ENCODE data around the gene DNAJC2.
"Not testable (repeated sequence)": the region's sequence is repeated elsewhere in the genome, so short reads cannot be mapped to it uniquely, and the experiment has no call there.

The DNAJC2 gene

GRCh38 chr7:103343332-103343731 is 1.2 kb downstream of the DNAJC2 start:
- DNase-seq (ENCODE audit: low read depth in 2 of 2) = no peak

- DNase-seq (ENCODE audit: low read depth in 2 of 2) = no peak
These were observed 3.1 kb downstream of the DNAJC2 start for GRCh38 chr7:103341466-103341865.

- DNase-seq (ENCODE audit: low read depth in 2 of 2) = no peak
These were observed 5.7 kb downstream of the DNAJC2 start for GRCh38 chr7:103338864-103339263.

DNA sequence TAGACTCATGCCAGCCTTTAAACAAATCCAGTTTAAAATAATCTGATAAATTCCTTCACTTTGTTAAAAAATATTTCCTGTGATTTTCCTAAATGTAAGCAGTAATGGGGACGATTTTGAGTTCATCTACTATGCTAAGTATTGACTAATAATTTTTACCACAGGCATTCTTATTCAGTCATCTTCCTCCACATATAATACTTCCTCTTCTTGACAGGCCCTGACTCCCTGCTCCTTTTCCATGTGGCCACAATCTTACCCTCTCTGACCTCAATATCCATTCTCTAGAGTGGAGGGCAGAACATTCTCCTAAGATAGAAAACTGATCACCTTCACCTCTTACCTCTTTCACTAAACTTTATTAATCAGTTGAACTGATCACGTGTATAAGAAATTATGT is 7.8 kb downstream of the DNAJC2 start:
- no peak for DNase-seq (ENCODE audit: low read depth in 2 of 2)

GRCh38 chr7:103325744-103326143 is 18.8 kb downstream of the DNAJC2 start:
- DNase-seq (ENCODE audit: low read depth in 2 of 2) = no peak

- DNase-seq (ENCODE audit: low read depth in 2 of 2) = no peak
These were observed 27.6 kb downstream of the DNAJC2 start for GRCh38 chr7:103317009-103317408.

DNA sequence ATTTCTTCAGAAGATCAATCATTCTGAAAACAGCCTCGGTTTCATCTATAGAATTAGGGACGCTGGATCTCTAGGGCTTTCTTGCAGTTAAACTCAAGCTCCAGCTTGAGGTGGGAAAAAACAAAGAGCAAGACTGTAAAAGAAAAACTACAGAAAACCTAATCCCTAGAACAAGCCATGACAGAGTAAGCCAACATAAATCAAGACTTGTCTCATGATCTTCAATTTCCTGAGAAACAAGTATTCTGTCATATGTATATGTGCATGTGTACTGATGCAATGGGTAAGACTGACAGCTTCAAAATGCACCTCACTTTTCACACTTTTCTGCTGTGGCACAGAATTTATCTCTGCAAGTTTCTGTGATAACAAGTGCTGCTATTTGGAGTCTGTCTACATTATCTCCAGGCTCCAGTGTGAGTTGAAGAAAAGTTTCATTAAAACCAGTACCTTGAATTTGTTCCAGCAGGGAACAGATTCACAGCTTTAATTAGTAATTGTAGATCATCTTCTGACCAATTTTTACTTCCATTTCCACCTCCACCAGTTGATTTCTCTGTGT is 28.1 kb downstream of the DNAJC2 start:
- DNase-seq (ENCODE audit: low read depth in 2 of 2) = no peak

DNA sequence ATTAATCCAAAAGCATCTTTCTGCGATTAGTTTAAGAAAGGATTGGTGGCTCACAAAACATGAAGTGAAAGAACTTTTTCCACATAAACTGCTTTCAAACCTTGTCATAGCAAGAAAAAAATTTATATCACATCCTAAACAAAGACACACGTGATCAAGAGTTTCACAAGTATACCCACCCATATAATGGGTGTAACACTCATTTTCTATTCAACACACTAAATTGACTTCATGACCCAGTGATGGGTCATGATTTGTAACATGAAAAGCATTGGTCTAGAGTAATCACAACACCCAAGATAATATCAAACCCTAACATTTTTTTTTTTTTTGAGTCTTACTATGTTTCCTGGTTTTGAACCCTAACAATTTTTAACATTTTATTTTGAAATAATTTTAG is 29.7 kb downstream of the DNAJC2 start:
- DNase-seq (ENCODE audit: low read depth in 2 of 2) = no peak

DNA sequence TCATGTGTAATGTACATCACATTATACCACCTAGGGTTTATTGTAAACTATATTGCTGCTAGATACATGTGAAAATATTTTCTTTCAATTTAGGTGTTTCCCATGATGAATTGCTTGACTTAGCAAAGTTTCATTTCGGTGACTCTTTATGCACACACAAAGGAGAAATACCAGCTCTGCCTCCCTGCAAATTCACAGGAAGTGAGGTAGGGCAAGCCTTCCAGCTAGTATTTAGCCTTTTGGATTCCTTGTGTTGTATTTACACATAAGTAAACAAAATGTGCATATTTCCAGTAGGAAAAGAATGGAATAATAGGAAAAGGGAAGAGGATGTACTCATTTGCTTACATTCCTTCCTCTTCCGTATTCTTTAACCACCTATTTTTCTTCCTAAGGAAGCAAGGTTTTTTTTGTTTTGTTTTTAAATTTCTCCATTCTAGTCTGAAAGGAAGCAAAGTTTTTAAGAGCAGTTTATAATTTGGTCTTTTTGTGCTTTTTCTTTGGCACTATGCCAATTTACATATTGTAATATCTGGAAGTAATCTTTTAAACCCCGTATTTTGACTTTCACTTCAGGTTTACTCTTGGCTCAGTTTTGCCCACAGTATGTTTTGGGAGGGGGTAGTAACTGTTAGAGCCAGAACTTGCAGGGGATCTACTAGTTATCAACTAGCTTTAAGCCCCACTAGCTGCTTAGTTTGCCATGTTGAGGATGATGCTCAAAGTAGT is 36.9 kb downstream of the DNAJC2 start:
- no peak for DNase-seq (ENCODE audit: low read depth in 2 of 2)

DNA sequence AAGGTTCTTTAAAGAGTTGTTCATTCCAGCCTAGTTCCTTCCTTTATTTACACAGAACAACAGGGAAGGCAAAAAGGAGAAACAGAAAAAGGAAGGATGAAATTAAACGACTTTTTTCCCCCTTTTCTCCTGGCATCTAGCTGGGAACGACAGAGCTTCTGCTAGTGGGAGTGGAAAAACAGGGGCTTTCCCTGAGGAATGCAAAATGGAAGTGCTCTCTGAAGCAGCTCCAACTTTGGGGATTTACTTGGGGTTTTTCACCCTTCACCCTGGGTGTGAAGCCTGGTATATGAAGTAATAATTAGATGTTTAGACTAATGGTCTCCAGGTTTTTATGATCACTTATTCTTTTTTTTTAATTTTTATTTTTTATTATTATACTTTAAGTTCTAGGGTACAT is 43.1 kb downstream of the DNAJC2 start:
- no peak for DNase-seq (ENCODE audit: low read depth in 2 of 2)

DNA sequence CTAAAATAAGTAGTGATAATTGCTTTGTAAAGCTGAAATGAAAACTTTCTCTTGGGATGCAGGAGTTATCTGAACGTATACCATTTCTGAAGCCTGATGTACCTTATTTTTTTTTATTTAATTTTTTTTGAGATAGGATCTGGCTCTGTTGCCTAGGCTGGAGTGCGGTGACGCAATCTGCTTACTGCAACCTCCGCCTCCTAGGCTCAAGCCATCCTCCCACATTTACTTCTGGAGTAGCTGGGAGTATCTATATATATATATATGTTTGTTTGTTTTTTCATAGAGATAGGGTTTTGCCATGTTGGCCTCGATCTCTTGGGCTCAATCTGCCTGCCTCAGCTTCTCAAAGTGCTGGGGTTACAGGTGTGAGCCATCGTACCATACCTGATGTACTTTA is 44.9 kb downstream of the DNAJC2 start:
- DNase-seq (ENCODE audit: low read depth in 2 of 2) = no peak

- no peak for DNase-seq (ENCODE audit: low read depth in 2 of 2)
These were observed 46.8 kb downstream of the DNAJC2 start for GRCh38 chr7:103297837-103298179.

DNA sequence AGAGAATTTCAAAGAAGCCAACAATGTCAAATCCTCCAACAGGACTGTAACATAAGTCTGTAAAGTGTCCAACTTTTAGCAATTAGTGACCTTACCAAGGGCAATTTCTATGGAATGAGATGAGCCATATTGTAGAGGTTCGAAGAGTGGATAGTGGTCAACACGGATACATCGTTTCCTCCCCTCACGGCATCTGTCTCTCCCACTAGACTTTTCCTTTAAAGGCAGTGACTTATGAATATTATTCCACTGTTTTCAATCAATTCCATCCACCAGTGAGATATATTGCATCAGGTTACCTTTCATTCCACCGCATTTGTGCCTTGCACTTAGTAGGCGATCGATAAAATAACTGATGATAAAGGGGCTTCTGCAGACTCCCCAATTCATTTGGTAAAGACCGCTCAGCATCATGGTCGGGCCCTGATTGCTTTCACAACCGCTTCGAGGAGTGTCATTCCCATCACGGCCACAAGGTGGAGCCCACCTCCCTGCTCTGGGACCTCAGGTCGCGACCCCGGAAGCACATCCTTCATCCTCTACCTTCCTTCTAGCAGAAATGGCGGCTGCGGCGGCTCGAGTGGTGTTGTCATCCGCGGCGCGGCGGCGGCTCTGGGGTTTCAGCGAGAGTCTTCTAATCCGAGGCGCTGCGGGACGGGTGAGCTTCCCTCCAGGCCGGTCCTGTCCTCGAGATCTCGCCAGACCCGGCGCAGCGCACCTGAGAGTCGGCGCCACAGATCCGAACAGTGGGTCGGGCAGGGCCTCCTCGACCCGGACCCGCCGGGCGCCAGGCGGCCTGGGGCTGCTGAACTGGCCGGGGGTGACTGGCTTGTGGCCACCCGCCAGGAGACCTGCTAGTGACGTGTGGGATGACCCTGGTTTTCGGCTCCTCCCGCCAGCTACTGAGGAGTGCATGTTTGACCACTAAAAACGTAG is 47.4 kb downstream of the DNAJC2 start, which contains the start of gene PMPCB:
PMPCB (plus strand) TSS at position 535 of the 936 bp plus-strand sequence; CDS start at position 560, 25 bp downstream.
- peak; percentile 92 to 93 for DNase-seq (ENCODE audit: low read depth in 2 of 2)

DNA sequence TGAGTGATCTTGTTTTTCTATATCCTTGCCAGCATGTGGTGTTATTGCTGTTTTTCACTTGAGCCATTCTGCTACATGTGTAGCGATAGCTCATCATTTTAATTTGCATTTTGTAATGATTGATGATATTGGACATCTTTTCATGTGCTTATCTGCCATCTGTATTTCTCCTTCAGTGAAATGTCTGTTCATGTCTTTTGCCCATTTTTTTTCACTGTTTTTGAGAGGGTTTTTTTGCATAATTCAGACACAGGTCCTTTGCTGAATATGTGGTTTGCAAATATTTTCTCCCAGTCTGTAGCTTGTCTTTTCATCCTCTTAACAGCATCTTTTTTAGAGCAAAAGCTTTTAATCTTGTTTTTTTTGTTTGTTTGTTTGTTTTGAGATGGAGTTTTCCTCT is 51.0 kb downstream of the DNAJC2 start:
- no peak for DNase-seq (ENCODE audit: low read depth in 2 of 2)

DNA sequence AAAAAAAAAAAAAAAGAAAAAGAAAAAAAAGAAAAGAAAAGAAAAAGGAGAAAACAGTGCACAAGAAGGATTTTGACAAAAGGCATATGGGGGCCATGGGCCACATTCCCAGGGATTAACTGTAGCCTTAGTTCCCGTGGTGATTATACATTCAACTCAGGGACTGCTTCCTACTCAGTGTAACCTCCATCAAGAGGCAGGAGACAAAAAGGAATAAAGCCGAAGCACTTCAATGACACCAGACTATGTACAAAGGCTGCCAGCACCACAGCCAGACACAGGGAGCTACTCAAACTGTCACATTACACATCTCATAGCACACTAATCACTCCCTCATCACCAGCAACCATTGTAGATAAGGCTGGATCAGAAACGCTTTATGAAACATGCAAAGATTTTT is 52.4 kb downstream of the DNAJC2 start:
- DNase-seq (ENCODE audit: low read depth in 2 of 2) = no peak

DNA sequence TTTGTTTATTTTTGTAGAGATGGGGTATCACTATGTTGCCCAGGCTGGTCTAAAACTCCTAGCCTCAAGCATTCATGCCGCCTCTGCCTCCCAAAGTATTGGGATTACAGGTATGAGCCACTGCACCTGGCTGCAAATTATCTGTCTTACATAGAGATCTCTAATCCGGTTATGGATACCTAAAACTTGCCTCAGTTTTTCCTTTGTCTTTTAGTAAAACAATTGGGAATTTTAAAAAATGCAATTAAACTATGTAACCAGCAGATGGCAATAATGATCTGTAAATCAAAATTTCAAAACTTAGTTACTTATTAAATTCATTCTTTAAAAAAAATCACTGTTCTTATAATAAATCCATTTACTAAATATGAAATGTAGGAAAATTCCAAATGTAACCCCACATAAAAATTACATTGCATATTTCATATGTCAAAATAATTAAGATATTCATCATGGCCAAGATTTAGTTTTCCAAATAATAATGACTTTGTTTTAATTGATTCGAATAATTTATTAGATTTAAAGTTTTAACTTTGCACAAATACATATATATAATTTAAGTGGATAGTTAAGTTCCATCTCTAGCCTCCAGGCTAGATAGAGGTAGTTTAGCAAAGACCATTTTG is 61.7 kb downstream of the DNAJC2 start:
- DNase-seq (ENCODE audit: low read depth in 2 of 2) = not testable (repeated sequence)

DNA sequence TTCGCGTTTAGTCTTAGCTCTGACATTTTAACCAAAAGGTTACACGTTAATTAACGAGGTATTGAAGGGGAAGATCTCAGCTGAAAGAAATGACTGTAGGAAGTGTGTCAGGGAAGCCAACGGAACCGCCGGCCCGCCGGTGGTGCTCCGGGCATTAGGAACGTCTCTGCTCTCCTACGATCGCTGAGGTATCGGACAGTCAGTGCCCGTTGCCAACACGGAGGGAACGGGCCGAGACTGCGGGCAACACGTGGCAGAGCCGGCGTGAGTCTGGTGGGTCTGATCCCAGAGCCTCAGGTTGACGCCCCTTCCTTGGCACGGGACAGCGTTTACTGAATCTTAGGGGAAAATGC is 63.8 kb downstream of the DNAJC2 start:
- not testable (repeated sequence) for DNase-seq (ENCODE audit: low read depth in 2 of 2)

- peak; percentile 79 for DNase-seq (ENCODE audit: low read depth in 2 of 2)
These were observed 64.4 kb downstream of the DNAJC2 start for GRCh38 chr7:103279963-103280802.

GRCh38 chr7:103279636-103279962 is 65.0 kb downstream of the DNAJC2 start:
- DNase-seq (ENCODE audit: low read depth in 2 of 2) = not testable (repeated sequence)

DNA sequence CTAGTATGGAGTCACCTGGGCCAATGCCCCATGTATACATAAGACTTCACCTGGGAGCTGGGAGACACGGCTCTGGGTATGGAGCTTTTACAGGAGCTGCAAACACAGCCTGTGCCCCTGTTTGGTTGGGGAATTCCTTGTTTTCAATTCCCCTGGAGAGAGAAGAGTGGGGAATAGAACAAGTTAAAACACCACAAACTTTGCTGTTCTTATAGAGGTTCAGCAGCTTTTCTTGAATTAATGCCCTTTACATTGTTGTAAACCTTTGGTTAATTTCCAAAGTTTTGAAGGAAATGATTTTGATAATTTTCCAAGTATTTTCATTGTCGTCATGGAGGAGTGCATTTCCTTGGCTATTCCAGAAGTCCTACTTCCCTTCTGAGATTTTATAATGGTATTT is 66.4 kb downstream of the DNAJC2 start:
- not testable (repeated sequence) for DNase-seq (ENCODE audit: low read depth in 2 of 2)

- DNase-seq (ENCODE audit: low read depth in 2 of 2) = not testable (repeated sequence)
These were observed 69.7 kb downstream of the DNAJC2 start for GRCh38 chr7:103274867-103275266.

Data from stimulated activated CD8-positive, alpha-beta memory T cell treated with anti-CD3 and anti-CD28 coated beads, Interleukin-2, amount 100 ng/mL, for 1 hour (primary cell).